ENCODE measurements around the gene ARF3.
"Not testable (repeated sequence)": the region's sequence is repeated elsewhere in the genome, so short reads cannot be mapped to it uniquely, and the experiment has no call there.

Gene ARF3

DNA sequence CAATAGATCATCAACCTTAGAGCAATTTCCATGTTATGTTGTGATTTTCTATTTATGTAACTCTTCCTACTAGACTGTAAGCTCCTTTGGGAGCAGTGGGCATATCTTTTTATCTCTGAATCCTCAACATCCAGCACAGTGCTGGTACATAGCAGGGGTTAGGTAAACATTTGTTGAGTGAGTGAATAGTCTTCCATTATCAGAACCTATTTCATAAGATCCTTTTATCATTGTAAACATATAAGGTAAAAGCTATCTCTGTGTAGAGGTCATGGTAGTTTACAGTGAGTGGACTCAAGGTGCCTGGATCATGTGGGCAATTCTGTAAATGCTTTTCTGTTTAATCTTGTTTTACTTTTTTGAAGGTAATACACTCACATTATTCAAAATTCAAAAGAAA, 47.1 kb downstream of the ARF3 start:
- DNase-seq (no peak), ATAC-seq (replicated peaks) (no peak)
- no peaks in the 10 kb centered on the region for H3K4me1 Mint-ChIP-seq
- H3K4me3 Mint-ChIP-seq, result no peak overlapping the region
- H3K36me3 Mint-ChIP-seq, result no peaks in the 10 kb centered on the region
- peaks cover 0 to 7% of the 10 kb centered on the region in 2 donors for H3K27me3 Mint-ChIP-seq
- H3K9me3 Mint-ChIP-seq, result no peaks in the 10 kb centered on the region
- H3K27ac Mint-ChIP-seq, result no peak overlapping the region

GRCh38 chr12:48909698-48910097, 47.6 kb downstream of the ARF3 start:
- not testable (repeated sequence) for H3K36me3 Mint-ChIP-seq; ATAC-seq (replicated peaks); H3K27me3 Mint-ChIP-seq; H3K9me3 Mint-ChIP-seq; H3K4me3 Mint-ChIP-seq; DNase-seq; H3K4me1 Mint-ChIP-seq; H3K27ac Mint-ChIP-seq

DNA sequence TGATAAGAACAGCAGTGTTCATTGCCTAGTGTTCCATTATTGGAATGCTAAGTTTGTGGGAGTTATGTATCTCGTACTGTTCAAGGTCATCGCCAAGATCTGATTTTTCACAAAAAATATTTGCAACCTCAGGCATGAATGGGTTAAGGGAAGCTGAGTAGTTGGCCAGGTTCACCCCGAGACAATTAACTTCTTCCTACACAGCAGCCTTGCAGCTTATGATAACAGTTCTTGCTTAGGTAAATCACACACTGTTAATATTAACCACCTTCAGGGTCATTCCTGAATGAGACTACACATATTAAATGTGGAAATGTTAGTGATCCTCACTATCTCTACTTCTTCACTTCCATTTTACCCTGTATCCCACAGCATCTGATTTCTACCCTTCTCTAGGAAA, 50.0 kb downstream of the ARF3 start:
- H3K9me3 Mint-ChIP-seq, result no peaks in the 10 kb centered on the region
- no peaks in the 10 kb centered on the region for H3K36me3 Mint-ChIP-seq
- H3K27ac Mint-ChIP-seq, result no peak overlapping the region
- ATAC-seq (replicated peaks), result no peak
- DNase-seq, result no peak
- no peak overlapping the region for H3K4me3 Mint-ChIP-seq
- peaks cover 4 to 9% of the 10 kb centered on the region in 2 donors for H3K4me1 Mint-ChIP-seq
- peaks cover 0 to 24% of the 10 kb centered on the region in 2 donors for H3K27me3 Mint-ChIP-seq

- H3K27ac Mint-ChIP-seq, result peak overlapping the region; percentile 51
Observed at GRCh38 chr12:48903982-48904411, 53.3 kb downstream of the ARF3 start.

DNA sequence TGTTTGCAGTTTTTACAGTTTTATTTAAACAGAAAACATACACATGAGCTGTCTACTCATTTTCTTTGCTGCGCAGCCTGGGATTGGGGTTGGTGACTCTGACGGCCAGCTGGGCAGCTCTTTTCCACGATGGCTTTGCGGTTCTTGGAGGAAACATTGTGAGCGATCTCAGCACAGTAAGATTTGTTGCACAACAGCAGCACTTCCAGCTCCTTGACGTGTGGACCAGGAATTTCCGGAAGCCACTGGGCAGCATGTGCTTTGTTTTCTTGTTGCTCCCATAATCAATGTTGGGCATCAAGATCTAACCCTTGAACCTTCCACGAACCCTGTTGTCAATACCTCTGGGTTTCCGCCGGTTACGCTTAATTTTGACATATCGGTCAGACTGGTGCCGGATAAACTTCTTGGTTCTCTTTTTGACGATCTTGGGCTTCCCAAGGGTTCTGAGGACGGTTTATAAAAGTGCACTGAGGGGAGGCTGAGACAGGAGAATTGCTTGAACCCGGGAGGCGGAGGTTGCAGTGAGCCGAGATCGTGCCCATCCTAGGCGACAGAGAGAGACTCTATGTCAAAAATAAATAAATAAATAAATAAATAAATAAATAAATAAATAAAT, 53.8 kb downstream of the ARF3 start:
- H3K36me3 Mint-ChIP-seq, result no peaks in the 10 kb centered on the region
- DNase-seq, result no peak
- H3K9me3 Mint-ChIP-seq, result no peaks in the 10 kb centered on the region
- peak overlapping the region; percentile 47 for H3K27ac Mint-ChIP-seq
- H3K4me1 Mint-ChIP-seq, result peaks cover 4 to 9% of the 10 kb centered on the region in 2 donors
- ATAC-seq (replicated peaks), result no peak
- peak overlapping the region; percentile 69 to 76 for H3K4me3 Mint-ChIP-seq
- peaks cover 3 to 28% of the 10 kb centered on the region in 2 donors for H3K27me3 Mint-ChIP-seq

More at GRCh38 chr12:48903982-48904411, 53.3 kb downstream of the ARF3 start:
- Mint-ChIP-seq H3K4me3 (peak overlapping the region; percentile 77 to 79), H3K4me1 (peaks cover 4 to 9% of the 10 kb centered on the region in 2 donors), H3K27me3 (peaks cover 0 to 24% of the 10 kb centered on the region in 2 donors), H3K36me3 (no peaks in the 10 kb centered on the region), H3K9me3 (no peaks in the 10 kb centered on the region)
- peak; percentile 95 to 97 for ATAC-seq (replicated peaks)
- DNase-seq, result peak; percentile 63

DNA sequence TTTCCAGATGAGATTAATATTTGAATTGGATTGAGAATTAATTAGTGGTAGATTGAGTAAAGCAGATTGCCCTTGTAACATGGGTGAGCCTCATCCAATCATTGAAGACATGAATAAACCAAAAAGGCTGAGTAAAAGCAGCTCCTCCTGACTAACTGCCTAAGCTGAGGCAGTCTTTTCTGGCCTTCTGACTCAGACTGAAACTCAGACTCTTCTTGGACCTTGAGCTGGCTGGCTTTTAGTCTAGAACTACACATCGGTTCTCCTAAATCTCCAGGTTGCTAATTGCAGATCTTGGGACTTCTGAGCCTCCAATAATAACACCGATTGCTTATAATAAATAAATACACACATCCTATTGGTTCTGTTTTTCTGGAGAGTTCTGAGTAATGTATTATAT, 56.0 kb downstream of the ARF3 start:
- H3K4me1 Mint-ChIP-seq, result peaks cover 4 to 9% of the 10 kb centered on the region in 2 donors
- H3K36me3 Mint-ChIP-seq, result no peaks in the 10 kb centered on the region
- peaks cover 11 to 35% of the 10 kb centered on the region in 2 donors for H3K27me3 Mint-ChIP-seq
- H3K27ac Mint-ChIP-seq, result no peak overlapping the region
- no peak overlapping the region for H3K4me3 Mint-ChIP-seq
- ATAC-seq (replicated peaks) (peak; percentile 42 to 64), DNase-seq (no peak)
- no peaks in the 10 kb centered on the region for H3K9me3 Mint-ChIP-seq

DNA sequence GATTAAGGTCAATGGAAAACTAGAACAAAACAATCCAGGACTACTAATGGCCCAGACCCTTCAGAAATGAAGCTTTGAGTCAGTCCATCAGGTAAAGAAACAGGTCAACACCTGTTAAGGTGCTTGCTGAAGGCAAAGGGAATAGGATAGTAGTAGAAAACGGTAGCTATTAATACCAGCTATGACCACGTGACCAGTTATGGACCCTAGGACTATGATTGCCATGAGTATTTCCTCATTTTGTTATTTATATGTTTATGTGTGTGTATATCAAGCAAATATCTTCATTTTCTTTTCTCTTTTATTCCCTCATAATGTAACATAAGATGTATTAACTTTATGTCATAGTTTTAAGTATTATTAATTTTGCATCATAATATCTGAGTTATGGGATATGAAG, 57.6 kb downstream of the ARF3 start:
- H3K27ac Mint-ChIP-seq, result no peak overlapping the region
- ATAC-seq (replicated peaks), result no peak
- H3K36me3 Mint-ChIP-seq, result no peaks in the 10 kb centered on the region
- peaks cover 15 to 33% of the 10 kb centered on the region in 2 donors for H3K27me3 Mint-ChIP-seq
- H3K4me1 Mint-ChIP-seq, result peaks cover 4 to 9% of the 10 kb centered on the region in 2 donors
- no peak overlapping the region for H3K4me3 Mint-ChIP-seq
- no peaks in the 10 kb centered on the region for H3K9me3 Mint-ChIP-seq
- DNase-seq, result no peak

GRCh38 chr12:48894271-48894670, 63.0 kb downstream of the ARF3 start:
- no peak for DNase-seq
- H3K36me3 Mint-ChIP-seq, result no peaks in the 10 kb centered on the region
- no peak for ATAC-seq (replicated peaks)
- H3K9me3 Mint-ChIP-seq, result no peaks in the 10 kb centered on the region
- peaks cover 3 to 10% of the 10 kb centered on the region in 2 donors for H3K4me1 Mint-ChIP-seq
- no peak overlapping the region for H3K27ac Mint-ChIP-seq
- peaks cover 29 to 45% of the 10 kb centered on the region in 2 donors for H3K27me3 Mint-ChIP-seq
- no peak overlapping the region for H3K4me3 Mint-ChIP-seq

- DNase-seq, result peak; percentile 65
- no peak overlapping the region for H3K27ac Mint-ChIP-seq
- H3K9me3 Mint-ChIP-seq, result no peaks in the 10 kb centered on the region
- peaks cover 3 to 10% of the 10 kb centered on the region in 2 donors for H3K4me1 Mint-ChIP-seq
- H3K4me3 Mint-ChIP-seq, result peak overlapping the region in 1 of 2 donors; percentile 5
- H3K36me3 Mint-ChIP-seq, result no peaks in the 10 kb centered on the region
- peak; percentile 99 for ATAC-seq (replicated peaks)
- H3K27me3 Mint-ChIP-seq, result peaks cover 16 to 33% of the 10 kb centered on the region in 2 donors
Observed at GRCh38 chr12:48890657-48891418, 66.4 kb downstream of the ARF3 start.

GRCh38 chr12:48889679-48890078, 67.6 kb downstream of the ARF3 start:
- Mint-ChIP-seq H3K27me3 (peaks cover 13 to 29% of the 10 kb centered on the region in 2 donors), H3K27ac (no peak overlapping the region), H3K4me3 (no peak overlapping the region), H3K9me3 (no peaks in the 10 kb centered on the region), H3K36me3 (no peaks in the 10 kb centered on the region), H3K4me1 (peaks cover 3 to 10% of the 10 kb centered on the region in 2 donors)
- no peak for ATAC-seq (replicated peaks)
- no peak for DNase-seq
